Activated naive CD4-positive, alpha-beta T cell treated with anti-CD3 and anti-CD28 coated beads, Interleukin-2, amount 10 ng/mL, durations not matched to agents 7 days and 5 days (primary cell): ENCODE results near the gene MYO1D.
A peak's percentile ranks its signal among the peaks of the same experiment; 100 is the strongest.

Experiments
- CTCF ChIA-PET: fragments of 350-600 bp; sonication (Branson Sonifier 250); formaldehyde crosslinking; loops from one replicate; lab custom pipeline; 2021; ENCODE audit warnings: antibody characterized with exemption; lab: Charles Lee
- DNase-seq: peaks from one replicate; pipeline ENCODE4 v3.0.0-alpha.2; 2020
- H3K27ac Mint-ChIP-seq: one replicate; pipeline ENCODE4 v1.8.0; 2021; ENCODE audit warnings: mild to moderate bottlenecking, moderate library complexity, mixed read lengths
- H3K27me3 Mint-ChIP-seq: one replicate; pipeline ENCODE4 v1.8.0; 2021; ENCODE audit warnings: mild to moderate bottlenecking, mixed read lengths
- H3K36me3 Mint-ChIP-seq: one replicate; pipeline ENCODE4 v1.8.0; 2021; ENCODE audit warnings: mixed read lengths
- H3K4me1 Mint-ChIP-seq: one replicate; pipeline ENCODE4 v1.8.0; 2021; ENCODE audit warnings: mixed read lengths
- H3K4me3 Mint-ChIP-seq: one replicate; pipeline ENCODE4 v1.8.0; 2021; ENCODE audit warnings: mild to moderate bottlenecking, moderate library complexity, mixed read lengths
- H3K9me3 Mint-ChIP-seq: one replicate; pipeline ENCODE4 v1.8.0; 2021; ENCODE audit warnings: mixed read lengths

MYO1D gene

GRCh38 chr17:32518646-32519227 lies 358.2 kb downstream of the MYO1D start:
- peaks cover 6% of the 10 kb centered on the region for H3K27me3 Mint-ChIP-seq
- H3K4me3 Mint-ChIP-seq: peak overlapping the region; percentile 40
- peaks cover 76% of the 10 kb centered on the region for H3K4me1 Mint-ChIP-seq
- no peaks in the 10 kb centered on the region for H3K9me3 Mint-ChIP-seq
- H3K36me3 Mint-ChIP-seq: no peaks in the 10 kb centered on the region
- CTCF ChIA-PET: interaction anchor here (1.1 kb wide), 2 partner anchors 25 to 29 kb away, joined by 3 read pairs; no protein-coding TSS in a partner anchor
- peak overlapping the region; percentile 74 for H3K27ac Mint-ChIP-seq
- no peak for DNase-seq

- Mint-ChIP-seq H3K4me3 (peak overlapping the region; percentile 40), H3K4me1 (peaks cover 72% of the 10 kb centered on the region), H3K27ac (peak overlapping the region; percentile 62), H3K9me3 (no peaks in the 10 kb centered on the region), H3K27me3 (peaks cover 10% of the 10 kb centered on the region), H3K36me3 (no peaks in the 10 kb centered on the region)
- no peak for DNase-seq
- CTCF ChIA-PET: interaction anchor here (1.0 to 1.8 kb wide), 5 partner anchors 14 to 55 kb away, joined by 3 to 4 read pairs (median 3); no protein-coding TSS in a partner anchor
These were observed 358.9 kb downstream of the MYO1D start for GRCh38 chr17:32517982-32518381.

- Mint-ChIP-seq H3K9me3 (no peaks in the 10 kb centered on the region), H3K27ac (peak overlapping the region; percentile 75), H3K36me3 (no peaks in the 10 kb centered on the region), H3K27me3 (peaks cover 10% of the 10 kb centered on the region), H3K4me3 (peak overlapping the region; percentile 17), H3K4me1 (peaks cover 65% of the 10 kb centered on the region)
- DNase-seq: peak; percentile 34
- CTCF ChIA-PET: interaction anchor here (0.5 to 1.8 kb wide), 6 partner anchors 13 to 1502 kb away, joined by 3 to 5 read pairs (median 4); no protein-coding TSS in a partner anchor
These were observed 359.8 kb downstream of the MYO1D start for GRCh38 chr17:32516940-32517701.

DNA sequence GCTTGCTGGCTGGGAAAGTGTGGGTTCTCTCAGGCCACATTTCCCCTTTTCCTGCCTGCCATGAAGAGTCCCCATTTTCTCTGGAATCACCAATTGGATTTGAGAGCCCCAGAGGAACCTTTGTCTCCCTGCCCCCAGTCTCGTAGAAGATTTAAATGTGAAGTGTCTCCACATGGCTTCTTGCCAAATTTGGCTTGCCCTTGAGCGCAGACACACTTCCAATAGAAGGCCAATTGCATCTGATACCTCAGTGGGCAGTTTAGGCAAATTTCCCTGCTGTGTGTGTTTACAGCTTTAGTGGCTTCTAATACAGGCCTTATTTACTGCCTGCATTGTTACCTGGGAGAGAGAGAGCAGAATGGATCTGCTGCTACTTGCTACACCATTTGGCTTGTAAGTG lies 360.5 kb downstream of the MYO1D start:
- no peaks in the 10 kb centered on the region for H3K36me3 Mint-ChIP-seq
- CTCF ChIA-PET: interaction anchor here (1.2 to 1.8 kb wide), 3 partner anchors 13 to 33 kb away, joined by 4 to 5 read pairs (median 4); no protein-coding TSS in a partner anchor
- DNase-seq: no peak
- no peak overlapping the region for H3K27ac Mint-ChIP-seq
- peaks cover 10% of the 10 kb centered on the region for H3K27me3 Mint-ChIP-seq
- no peaks in the 10 kb centered on the region for H3K9me3 Mint-ChIP-seq
- H3K4me3 Mint-ChIP-seq: no peak overlapping the region
- H3K4me1 Mint-ChIP-seq: peaks cover 67% of the 10 kb centered on the region

- Mint-ChIP-seq H3K36me3 (no peaks in the 10 kb centered on the region), H3K27me3 (peaks cover 10% of the 10 kb centered on the region), H3K27ac (no peak overlapping the region), H3K9me3 (no peaks in the 10 kb centered on the region), H3K4me3 (no peak overlapping the region), H3K4me1 (peaks cover 61% of the 10 kb centered on the region)
- CTCF ChIA-PET: interaction anchor here (1.8 kb wide), 1 partner anchor 12 kb away, joined by 4 read pairs; no protein-coding TSS in a partner anchor
- no peak for DNase-seq
These were observed 361.1 kb downstream of the MYO1D start for GRCh38 chr17:32515677-32516383.

- Mint-ChIP-seq H3K36me3 (no peaks in the 10 kb centered on the region), H3K9me3 (no peaks in the 10 kb centered on the region), H3K4me3 (no peak overlapping the region), H3K27ac (no peak overlapping the region), H3K27me3 (peaks cover 10% of the 10 kb centered on the region), H3K4me1 (peaks cover 48% of the 10 kb centered on the region)
- CTCF ChIA-PET: no interaction called here
- DNase-seq: no peak
These were observed 362.3 kb downstream of the MYO1D start for GRCh38 chr17:32514606-32515005.

GRCh38 chr17:32513579-32513978 lies 363.3 kb downstream of the MYO1D start:
- Mint-ChIP-seq H3K4me3 (no peak overlapping the region), H3K27me3 (peaks cover 5% of the 10 kb centered on the region), H3K36me3 (no peaks in the 10 kb centered on the region), H3K27ac (no peak overlapping the region), H3K9me3 (no peaks in the 10 kb centered on the region), H3K4me1 (peaks cover 49% of the 10 kb centered on the region)
- no peak for DNase-seq
- CTCF ChIA-PET: no interaction called here

GRCh38 chr17:32512328-32512727 lies 364.6 kb downstream of the MYO1D start:
- H3K4me3 Mint-ChIP-seq: no peak overlapping the region
- CTCF ChIA-PET: interaction anchor here (0.9 kb wide), 1 partner anchor 50 kb away, joined by 3 read pairs; no protein-coding TSS in a partner anchor
- H3K36me3 Mint-ChIP-seq: no peaks in the 10 kb centered on the region
- H3K4me1 Mint-ChIP-seq: peaks cover 42% of the 10 kb centered on the region
- no peaks in the 10 kb centered on the region for H3K9me3 Mint-ChIP-seq
- H3K27ac Mint-ChIP-seq: no peak overlapping the region
- peaks cover 4% of the 10 kb centered on the region for H3K27me3 Mint-ChIP-seq
- no peak for DNase-seq

- H3K27me3 Mint-ChIP-seq: peaks cover 4% of the 10 kb centered on the region
- H3K27ac Mint-ChIP-seq: no peak overlapping the region
- peaks cover 2% of the 10 kb centered on the region for H3K36me3 Mint-ChIP-seq
- no peaks in the 10 kb centered on the region for H3K9me3 Mint-ChIP-seq
- H3K4me3 Mint-ChIP-seq: no peak overlapping the region
- H3K4me1 Mint-ChIP-seq: peaks cover 33% of the 10 kb centered on the region
- CTCF ChIA-PET: interaction anchor here (1.1 to 1.8 kb wide), 2 partner anchors 13 to 48 kb away, joined by 3 to 6 read pairs; no protein-coding TSS in a partner anchor
- no peak for DNase-seq
These were observed 366.5 kb downstream of the MYO1D start for GRCh38 chr17:32510466-32510865.

DNA sequence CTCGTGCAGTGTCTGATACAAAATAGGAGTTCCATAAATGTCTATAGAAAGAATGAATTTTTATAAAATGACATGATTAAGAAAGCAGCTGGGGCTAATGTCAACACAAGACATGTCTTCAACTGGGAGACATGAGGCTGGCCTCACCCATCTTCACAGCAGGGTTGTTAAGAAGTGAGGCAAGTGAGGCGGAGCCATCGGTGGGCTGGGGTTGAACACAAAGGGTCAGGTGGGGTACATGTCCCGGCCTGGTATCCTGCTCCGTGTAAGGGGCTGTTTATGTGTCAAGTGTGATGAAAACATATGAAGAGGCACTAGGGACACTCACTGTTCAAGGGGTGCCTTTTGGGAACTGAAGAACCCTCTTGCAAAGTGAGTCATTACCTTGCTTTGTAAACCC lies 368.0 kb downstream of the MYO1D start:
- DNase-seq: no peak
- Mint-ChIP-seq H3K9me3 (no peaks in the 10 kb centered on the region), H3K4me1 (peaks cover 45% of the 10 kb centered on the region), H3K27me3 (peaks cover 4% of the 10 kb centered on the region), H3K27ac (no peak overlapping the region), H3K36me3 (peaks cover 2% of the 10 kb centered on the region), H3K4me3 (no peak overlapping the region)
- CTCF ChIA-PET: no interaction called here

GRCh38 chr17:32504166-32504990 lies 372.5 kb downstream of the MYO1D start:
- H3K27me3 Mint-ChIP-seq: no peaks in the 10 kb centered on the region
- peaks cover 2% of the 10 kb centered on the region for H3K36me3 Mint-ChIP-seq
- H3K4me1 Mint-ChIP-seq: peaks cover 65% of the 10 kb centered on the region
- no peaks in the 10 kb centered on the region for H3K9me3 Mint-ChIP-seq
- CTCF ChIA-PET: interaction anchor here (1.3 to 2.6 kb wide), 3 partner anchors 13 to 19 kb away, joined by 4 to 8 read pairs (median 6); no protein-coding TSS in a partner anchor
- H3K27ac Mint-ChIP-seq: peak overlapping the region; percentile 100
- peak; percentile 49 for DNase-seq
- peak overlapping the region; percentile 52 for H3K4me3 Mint-ChIP-seq

DNA sequence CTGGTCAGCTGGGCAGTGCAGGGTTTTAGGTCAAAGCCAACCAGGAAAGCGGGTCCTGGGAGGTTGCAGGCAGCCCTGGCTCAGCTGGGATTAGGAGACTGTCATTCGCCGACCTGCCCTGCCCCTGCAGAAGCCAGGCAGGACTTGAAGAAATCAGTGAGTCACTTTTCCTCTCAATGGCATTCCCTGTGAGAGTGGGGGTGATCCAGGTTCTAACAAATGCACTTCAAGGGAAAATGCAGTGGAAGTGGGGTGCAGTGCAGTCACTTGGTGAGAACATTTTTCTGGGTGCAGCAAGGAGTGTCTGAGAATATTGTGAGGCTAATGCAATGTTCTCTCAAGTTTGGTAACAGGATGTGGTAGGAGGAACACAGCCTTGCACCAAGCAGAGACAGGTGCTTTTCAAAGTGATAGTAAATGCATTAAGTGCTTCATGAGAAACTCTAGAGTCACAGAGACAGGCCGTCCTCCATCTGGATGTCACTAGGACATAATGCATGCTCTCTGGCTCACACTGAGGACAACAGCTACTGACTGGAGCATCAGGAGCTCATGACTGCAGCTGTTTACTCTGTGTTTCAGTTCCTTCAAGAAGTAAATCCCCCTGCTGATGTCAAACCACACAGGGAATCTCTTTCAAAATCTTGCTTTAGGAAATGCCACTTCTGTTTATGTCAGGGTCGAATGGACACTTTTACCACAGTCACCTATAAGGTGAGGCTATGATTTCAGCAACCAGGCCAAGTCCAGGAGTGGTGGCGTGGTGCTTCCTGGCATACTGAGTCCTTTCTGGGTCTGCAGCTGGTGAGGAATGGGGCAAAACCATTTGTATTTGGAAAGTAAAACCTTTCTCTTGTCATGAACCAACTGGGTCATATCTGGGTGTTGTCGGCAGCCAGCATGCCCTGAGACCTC lies 373.4 kb downstream of the MYO1D start:
- peak; percentile 70 for DNase-seq
- Mint-ChIP-seq H3K36me3 (peaks cover 2% of the 10 kb centered on the region), H3K4me1 (peaks cover 57% of the 10 kb centered on the region), H3K27ac (peak overlapping the region; percentile 100), H3K9me3 (no peaks in the 10 kb centered on the region), H3K4me3 (peak overlapping the region; percentile 52), H3K27me3 (no peaks in the 10 kb centered on the region)
- CTCF ChIA-PET: interaction anchor here (1.3 to 2.6 kb wide), 3 partner anchors 12 to 20 kb away, joined by 4 to 8 read pairs (median 6); no protein-coding TSS in a partner anchor
